ENCODE measurements around the gene PAX5.

PAX5 gene

DNA sequence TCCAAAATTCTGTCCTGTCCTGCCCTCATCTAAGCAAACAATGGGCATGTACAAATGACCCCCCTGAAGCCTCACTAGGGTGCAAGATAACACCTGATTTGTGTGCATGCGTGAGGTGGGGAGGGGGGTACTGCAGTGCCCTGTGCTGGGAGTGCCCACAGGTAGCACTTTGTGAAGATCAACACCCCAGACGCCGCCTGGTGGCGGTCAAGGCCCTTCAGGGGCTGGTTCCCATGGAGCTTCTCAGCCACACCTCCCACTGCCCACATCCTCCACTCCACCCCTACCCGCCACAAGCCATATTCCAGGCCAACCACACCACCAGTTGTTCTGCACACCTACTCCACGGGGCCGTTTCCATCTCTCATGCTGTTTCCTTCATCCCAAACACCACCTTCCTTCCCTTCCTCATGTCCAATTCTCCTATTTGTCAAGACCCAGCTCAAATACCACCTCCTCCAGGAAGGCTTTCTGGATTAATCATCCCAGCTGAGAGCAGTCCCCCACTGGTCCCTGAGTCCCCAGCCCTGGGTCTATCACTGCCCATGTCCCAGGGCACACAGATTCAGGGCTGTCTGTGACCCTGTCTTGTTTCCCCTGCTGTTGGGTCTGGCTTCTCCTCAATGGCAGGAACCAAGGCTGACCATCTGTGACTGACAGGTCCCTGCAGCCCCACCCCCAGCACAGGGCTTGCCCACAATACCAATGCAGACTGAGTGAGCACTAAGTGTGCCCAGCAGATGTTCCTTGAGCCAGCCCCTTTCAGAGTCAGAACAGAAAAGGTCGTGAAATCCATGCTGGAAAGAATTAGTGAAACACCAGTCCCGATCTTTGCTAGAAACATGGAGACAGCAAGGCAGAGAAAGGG is 178.4 kb downstream of the PAX5 start:
- no peaks in the 10 kb centered on the region for H3K36me3 ChIP-seq (ENCODE audit: insufficient read depth)
- no peak overlapping the region for H3K4me2 ChIP-seq
- H2AFZ ChIP-seq (ENCODE audit: low read depth), result no peak overlapping the region
- no peak overlapping the region for H3K9ac ChIP-seq
- H3K79me2 ChIP-seq (ENCODE audit: insufficient read depth, low read depth), result no peaks in the 10 kb centered on the region
- 0 out of 2 replicates have a peak, but pooled peaks cover 3% of the 10 kb centered on the region for H3K27me3 ChIP-seq (ENCODE audit: insufficient read depth, low read depth)
- H3K4me3 ChIP-seq (IDR thresholded peaks at IDR 0.05; ENCODE audit: insufficient read depth, low read depth, low read length), result no peak overlapping the region
- no peaks in the 10 kb centered on the region for H4K20me1 ChIP-seq (ENCODE audit: insufficient read depth)
- no peak overlapping the region for H3K27ac ChIP-seq
- TF ChIP-seq, protein P1, sequence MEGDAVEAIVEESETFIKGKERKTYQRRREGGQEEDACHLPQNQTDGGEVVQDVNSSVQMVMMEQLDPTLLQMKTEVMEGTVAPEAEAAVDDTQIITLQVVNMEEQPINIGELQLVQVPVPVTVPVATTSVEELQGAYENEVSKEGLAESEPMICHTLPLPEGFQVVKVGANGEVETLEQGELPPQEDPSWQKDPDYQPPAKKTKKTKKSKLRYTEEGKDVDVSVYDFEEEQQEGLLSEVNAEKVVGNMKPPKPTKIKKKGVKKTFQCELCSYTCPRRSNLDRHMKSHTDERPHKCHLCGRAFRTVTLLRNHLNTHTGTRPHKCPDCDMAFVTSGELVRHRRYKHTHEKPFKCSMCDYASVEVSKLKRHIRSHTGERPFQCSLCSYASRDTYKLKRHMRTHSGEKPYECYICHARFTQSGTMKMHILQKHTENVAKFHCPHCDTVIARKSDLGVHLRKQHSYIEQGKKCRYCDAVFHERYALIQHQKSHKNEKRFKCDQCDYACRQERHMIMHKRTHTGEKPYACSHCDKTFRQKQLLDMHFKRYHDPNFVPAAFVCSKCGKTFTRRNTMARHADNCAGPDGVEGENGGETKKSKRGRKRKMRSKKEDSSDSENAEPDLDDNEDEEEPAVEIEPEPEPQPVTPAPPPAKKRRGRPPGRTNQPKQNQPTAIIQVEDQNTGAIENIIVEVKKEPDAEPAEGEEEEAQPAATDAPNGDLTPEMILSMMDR (conservative IDR thresholded peaks at IDR 0.05; ENCODE audit: low read depth, low read length), result no peak; the same call in 1 of the 2 replicates
- H3K4me1 ChIP-seq (ENCODE audit: low read depth, poor library complexity, severe bottlenecking), result no peaks in the 10 kb centered on the region

DNA sequence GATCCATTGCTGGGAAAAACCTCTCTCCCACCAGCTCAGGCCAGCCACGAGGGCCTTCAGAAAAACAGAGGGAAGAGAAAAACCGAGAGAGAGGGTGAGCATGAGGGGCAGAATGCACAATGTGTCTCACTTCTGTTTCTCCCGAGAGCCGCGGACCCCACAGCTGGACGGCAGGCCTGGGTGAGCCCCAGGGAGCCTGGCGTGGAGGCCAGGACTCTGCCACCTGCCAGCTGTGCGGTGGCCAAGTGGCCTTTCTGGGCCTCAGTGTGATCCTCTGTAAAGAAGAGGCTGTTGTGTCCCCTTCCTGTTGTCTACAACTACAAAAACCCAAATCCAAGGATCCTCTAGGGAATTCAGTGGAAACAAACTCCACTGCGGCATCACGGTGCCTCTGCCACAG is 179.3 kb downstream of the PAX5 start:
- TF ChIP-seq, protein P1 (conservative IDR thresholded peaks at IDR 0.05; ENCODE audit: low read depth, low read length), result no peak
- H4K20me1 ChIP-seq (ENCODE audit: insufficient read depth), result no peaks in the 10 kb centered on the region
- H3K9ac ChIP-seq, result no peak overlapping the region
- H3K4me2 ChIP-seq, result no peak overlapping the region
- no peak overlapping the region for H2AFZ ChIP-seq (ENCODE audit: low read depth)
- no peaks in the 10 kb centered on the region for H3K36me3 ChIP-seq (ENCODE audit: insufficient read depth)
- H3K27ac ChIP-seq, result no peak overlapping the region
- no peaks in the 10 kb centered on the region for H3K4me1 ChIP-seq (ENCODE audit: low read depth, poor library complexity, severe bottlenecking)
- no peaks in the 10 kb centered on the region for H3K79me2 ChIP-seq (ENCODE audit: insufficient read depth, low read depth)
- no peak overlapping the region for H3K4me3 ChIP-seq (IDR thresholded peaks at IDR 0.05; ENCODE audit: insufficient read depth, low read depth, low read length)
- 0 out of 2 replicates have a peak, but pooled peaks cover 3% of the 10 kb centered on the region for H3K27me3 ChIP-seq (ENCODE audit: insufficient read depth, low read depth)

DNA sequence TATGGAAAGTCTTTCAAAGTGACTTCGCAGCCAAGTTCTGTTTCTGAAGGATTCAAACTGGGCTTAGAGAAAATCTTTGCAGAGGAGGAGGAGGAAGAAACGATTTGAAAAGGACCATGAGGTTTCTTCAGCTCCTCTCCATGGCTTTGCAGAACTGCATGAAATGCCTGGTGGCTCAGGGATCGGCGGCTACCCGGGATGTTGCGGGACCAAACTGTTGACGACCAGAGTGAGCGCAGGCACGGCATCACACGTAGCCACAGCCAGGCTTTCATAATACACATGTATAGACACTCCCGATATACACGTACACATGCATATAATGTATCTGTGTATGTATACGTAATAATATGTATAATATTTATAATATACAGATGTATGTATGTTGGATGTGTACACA is 180.0 kb downstream of the PAX5 start:
- Histone ChIP-seq H3K36me3 (ENCODE audit: insufficient read depth) (no peaks in the 10 kb centered on the region), H3K4me1 (ENCODE audit: low read depth, poor library complexity, severe bottlenecking) (no peaks in the 10 kb centered on the region), H3K9ac (no peak overlapping the region), H3K27me3 (ENCODE audit: insufficient read depth, low read depth) (0 out of 2 replicates have a peak, but pooled peaks cover 3% of the 10 kb centered on the region), H3K4me2 (no peak overlapping the region), H3K79me2 (ENCODE audit: insufficient read depth, low read depth) (no peaks in the 10 kb centered on the region), H3K27ac (no peak overlapping the region), H2AFZ (ENCODE audit: low read depth) (no peak overlapping the region), H3K4me3 (IDR thresholded peaks at IDR 0.05; ENCODE audit: insufficient read depth, low read depth, low read length) (no peak overlapping the region), H4K20me1 (ENCODE audit: insufficient read depth) (no peaks in the 10 kb centered on the region)
- TF ChIP-seq, protein P1 (conservative IDR thresholded peaks at IDR 0.05; ENCODE audit: low read depth, low read length), result no peak

DNA sequence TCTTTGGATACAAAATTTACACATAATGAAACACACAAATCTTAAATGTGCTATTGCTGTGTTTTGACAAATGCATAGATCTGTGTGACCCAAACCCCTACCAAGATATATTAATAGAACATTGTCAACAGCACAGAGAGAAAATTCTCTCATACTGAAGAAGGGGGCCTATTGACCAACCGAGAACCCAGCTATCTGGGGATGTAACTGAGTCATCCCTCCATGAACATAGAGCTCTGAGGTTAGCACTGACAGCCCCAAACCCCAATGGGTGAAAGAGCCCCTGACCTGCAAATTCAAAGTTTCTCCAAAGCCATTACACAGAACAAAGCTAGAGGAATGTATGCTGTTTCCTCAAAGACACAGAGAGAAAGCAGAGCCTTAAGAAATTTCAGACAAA is 180.8 kb downstream of the PAX5 start:
- H3K27me3 ChIP-seq (ENCODE audit: insufficient read depth, low read depth), result 0 out of 2 replicates have a peak, but pooled peaks cover under 1% of the 10 kb centered on the region
- H3K4me3 ChIP-seq (IDR thresholded peaks at IDR 0.05; ENCODE audit: insufficient read depth, low read depth, low read length), result no peak overlapping the region
- H3K4me2 ChIP-seq, result no peak overlapping the region
- H3K79me2 ChIP-seq (ENCODE audit: insufficient read depth, low read depth), result no peaks in the 10 kb centered on the region
- H4K20me1 ChIP-seq (ENCODE audit: insufficient read depth), result no peaks in the 10 kb centered on the region
- no peaks in the 10 kb centered on the region for H3K4me1 ChIP-seq (ENCODE audit: low read depth, poor library complexity, severe bottlenecking)
- TF ChIP-seq, protein P1 (conservative IDR thresholded peaks at IDR 0.05; ENCODE audit: low read depth, low read length), result no peak
- no peak overlapping the region for H2AFZ ChIP-seq (ENCODE audit: low read depth)
- H3K27ac ChIP-seq, result no peak overlapping the region
- H3K36me3 ChIP-seq (ENCODE audit: insufficient read depth), result no peaks in the 10 kb centered on the region
- no peak overlapping the region for H3K9ac ChIP-seq

All from KMS-11 (cell line).